Measurements from ENCODE around the gene SPAG9.

- no peak for TF ChIP-seq CTCF (IDR thresholded peaks at IDR 0.05)
- TF ChIP-seq POLR2A (IDR thresholded peaks at IDR 0.05) = no peak
Observed at GRCh38 chr17:51017270-51017669, 103.4 kb downstream of the SPAG9 start.
